Bone marrow (tissue), 2 donors: ENCODE results near the gene PSMD7.
"Not testable (repeated sequence)": the region's sequence is repeated elsewhere in the genome, so short reads cannot be mapped to it uniquely, and the experiment has no call there.

Source experiments
- DNase-seq, 2 donors: peaks; one replicate each; lab custom pipeline; 2025; lab: John Stamatoyannopoulos, UW

The PSMD7 gene

DNA sequence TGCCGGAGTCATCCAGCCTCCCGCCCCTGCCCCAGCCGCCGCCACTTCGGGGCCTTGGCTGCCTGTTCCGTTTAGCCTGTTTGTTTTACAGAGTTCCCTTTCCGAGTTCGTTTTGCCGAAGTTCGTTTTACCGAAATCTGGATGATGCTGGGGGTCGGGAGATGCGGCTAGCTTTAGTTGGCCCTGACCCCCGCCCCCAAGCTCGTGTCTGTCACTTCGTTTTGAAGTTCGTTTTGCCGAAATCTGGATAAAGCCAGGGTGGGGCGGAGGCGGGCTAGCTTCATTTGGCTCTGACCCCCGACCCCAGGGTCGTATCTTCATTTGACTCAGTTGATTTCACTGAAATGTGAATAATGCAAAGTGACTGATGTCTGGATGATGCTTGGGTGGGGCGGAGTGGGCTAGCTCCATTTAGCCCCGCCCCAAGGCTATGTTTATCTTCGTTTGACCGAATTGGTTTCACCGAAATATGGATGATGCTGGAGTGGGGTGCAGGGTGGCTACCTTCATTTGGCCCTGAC lies 591 bp downstream of the PSMD7 start:
- DNase-seq = peak in 1 of 2 donors; percentile 32

DNA sequence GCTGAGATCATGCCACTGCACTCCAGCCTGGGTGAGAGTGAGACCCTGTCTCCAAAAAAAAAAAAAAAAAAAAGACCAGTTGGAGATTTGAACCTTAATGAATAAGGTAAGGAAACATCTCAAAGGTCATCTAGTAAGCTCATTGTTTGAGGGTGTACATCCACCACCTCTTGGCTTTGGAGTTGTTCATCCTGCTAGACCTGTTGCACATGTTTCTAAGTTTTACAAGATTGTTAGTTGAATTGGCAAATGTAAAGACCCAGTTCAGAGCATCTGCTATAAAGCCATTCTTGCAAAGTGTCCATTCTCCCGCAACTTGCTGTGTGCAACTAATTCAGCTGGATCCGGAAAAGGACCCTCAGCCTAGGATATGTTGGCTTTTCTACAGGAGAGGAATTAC lies 1.5 kb downstream of the PSMD7 start:
- DNase-seq = no peak

DNA sequence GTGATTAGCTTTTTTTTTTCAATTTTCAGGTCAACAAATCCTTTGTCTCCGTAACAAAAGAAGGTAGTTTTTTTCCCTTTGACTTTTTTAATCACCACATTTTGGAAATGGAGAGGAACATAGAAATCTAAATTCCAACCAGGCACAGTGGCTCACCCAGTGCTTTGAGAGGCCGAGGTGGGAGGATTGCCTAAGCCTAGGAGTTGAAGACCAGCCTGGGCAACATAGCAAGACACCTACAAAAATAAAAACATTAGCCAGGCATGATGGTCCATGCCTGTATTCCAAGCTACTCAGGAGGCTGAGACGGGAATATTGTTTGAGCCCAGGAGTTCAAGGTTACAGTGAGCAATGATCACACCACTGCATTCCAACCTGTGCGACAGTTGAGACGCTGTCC lies 5.7 kb downstream of the PSMD7 start:
- DNase-seq = no peak

DNA sequence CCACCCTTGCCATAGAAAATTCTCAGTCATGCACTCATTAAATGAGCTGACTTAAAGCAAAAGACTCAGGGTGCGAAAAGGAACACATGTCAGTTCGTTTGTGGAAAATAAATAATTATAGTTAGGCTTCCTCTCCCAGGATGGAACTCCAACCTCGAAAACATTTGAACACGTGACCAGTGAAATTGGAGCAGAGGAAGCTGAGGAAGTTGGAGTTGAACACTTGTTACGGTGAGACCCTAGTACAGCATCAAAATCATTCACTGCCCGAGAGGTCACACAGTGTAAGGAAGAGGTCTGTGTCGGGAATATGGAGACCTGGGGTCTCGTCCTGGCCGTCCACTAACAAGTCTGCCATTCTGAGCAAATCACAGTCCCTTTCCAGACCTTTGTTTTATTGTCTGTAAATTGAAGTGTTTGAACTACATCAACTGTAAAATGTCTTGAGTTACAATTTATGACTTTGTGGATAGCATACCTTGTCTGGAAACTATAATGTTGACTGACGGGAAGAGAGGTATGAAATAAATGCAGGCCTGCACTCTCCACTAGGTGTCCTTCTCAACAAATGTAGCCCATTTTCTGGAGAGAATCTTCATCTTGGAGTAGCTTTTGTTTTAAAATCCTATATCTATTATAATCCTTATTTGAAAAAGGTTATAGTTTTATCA lies 7.7 kb downstream of the PSMD7 start:
- DNase-seq = no peak

DNA sequence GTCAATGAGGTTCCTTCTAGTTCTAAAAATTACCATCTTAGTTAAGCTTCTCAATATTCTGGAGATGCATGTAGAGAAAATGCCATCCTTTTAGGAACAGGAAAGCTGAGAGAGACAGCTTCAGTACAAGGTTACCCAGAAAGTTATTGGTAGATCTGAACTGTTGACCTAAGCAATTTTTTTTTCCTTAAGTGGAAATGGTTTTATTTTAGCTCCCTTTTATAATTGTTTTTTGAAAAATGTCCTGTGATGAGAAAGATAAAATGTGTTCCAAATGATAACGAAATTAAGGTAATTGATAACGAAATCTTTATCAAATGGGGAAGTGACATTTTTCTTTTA lies 8.2 kb downstream of the PSMD7 start:
- DNase-seq = no peak

DNA sequence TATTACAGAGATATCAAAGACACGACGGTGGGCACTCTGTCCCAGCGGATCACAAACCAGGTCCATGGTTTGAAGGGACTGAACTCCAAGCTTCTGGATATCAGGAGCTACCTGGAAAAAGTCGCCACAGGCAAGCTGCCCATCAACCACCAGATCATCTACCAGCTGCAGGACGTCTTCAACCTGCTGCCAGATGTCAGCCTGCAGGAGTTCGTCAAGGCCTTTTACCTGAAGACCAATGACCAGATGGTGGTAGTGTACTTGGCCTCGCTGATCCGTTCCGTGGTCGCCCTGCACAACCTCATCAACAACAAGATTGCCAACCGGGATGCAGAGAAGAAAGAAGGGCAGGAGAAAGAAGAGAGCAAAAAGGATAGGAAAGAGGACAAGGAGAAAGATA lies 8.7 kb downstream of the PSMD7 start:
- no peak for DNase-seq

DNA sequence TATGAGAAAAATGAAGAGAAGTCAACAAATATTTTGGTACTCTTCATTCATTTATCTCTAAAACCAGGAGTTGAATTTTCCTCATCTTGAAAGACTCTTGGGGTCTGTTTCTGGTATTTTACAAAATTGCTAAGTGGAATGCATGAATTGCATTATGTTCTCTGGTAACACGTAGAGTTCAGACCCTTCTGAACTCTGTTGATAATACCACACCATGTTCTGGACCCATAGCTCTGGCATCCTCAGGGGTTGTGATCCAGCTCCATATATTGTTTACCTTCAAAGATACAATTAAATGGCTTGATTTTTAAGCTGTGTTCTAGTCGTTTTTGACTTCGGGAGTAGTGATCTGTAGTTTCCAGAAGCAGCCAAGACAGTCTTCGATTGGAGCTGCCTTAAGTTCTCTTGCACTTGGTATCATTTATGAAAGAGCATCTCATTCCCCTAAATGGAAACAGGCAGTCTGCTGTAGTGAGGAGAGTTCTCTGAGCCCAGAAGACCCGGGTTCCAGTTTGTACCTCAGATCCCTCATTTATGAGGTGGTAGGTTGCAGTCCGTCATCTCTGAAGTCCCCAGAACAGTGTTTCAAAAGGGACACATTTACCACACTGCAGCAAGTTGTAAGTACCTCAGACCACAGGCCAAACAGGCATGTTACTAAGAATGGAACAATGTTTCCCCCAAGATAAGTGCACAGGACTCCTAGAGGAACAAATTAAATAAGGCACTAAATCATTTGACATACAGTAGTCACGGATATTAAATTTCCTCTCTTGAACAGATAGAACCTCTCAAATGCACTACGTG lies 9.6 kb downstream of the PSMD7 start:
- DNase-seq = no peak

DNA sequence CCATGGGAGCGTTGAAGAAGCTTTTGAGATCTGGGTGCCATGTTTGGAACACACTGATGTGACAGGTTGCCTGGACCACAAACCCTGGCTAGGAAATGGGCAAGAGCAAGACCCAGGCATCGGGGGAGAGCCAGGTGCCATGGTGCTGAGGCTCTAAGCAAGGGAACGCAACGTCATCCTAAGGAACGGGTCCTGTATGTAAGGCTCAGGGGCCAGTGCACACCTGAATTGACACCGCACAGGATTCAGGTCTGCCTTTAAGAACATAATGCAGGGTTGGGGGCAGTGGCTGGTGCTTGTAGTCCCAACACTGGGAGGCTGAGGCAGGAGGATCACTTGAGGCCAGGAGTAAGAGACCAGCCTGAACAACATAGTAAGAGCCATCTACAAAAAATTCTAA lies 10.8 kb downstream of the PSMD7 start:
- no peak for DNase-seq

DNA sequence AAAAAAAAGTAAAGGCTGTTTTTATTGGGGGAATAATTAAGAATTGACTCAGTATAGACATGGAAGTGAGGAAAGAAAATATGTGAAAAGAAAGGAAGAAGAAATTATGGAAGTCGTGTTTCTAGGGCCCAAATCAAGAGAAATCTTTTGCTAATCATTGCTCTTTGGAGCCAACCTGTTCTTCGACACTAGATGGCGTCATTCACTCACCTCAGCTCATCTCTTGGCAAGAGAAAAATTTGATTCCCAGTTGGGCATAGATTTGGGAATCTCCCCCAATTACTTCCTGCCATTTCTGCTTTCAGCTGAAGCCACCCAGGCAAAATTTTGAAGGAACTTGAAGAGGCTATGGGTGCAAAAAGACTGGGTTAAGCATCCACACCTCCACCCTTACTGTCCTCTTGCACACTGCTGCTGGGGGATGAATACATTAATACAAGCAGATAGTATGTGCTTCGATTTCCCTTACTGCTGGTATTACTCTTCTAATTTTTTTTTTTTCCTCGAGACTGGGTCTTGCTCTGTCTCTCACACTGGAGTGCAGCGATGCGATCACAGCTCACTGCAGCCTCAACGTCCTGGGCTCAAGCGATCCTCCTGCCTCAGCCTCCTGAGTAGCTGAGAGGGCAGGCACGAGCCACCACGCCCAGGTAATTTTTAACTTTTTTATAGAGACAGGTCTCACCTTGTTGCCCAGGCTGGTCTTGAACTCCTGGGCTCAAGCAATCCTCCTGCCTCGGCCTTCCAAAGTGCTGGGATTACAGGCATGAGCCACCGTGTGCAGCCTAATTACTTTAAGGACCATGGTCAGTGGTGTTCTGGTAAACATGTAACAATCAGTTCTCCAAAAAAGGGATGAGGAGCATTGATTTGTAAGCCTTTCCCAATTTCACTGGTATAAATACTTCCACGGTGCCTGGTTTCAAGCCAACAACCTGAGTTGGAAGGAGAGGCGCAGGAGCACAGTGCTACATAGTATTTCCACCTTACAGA lies 13.5 kb downstream of the PSMD7 start:
- peak in 1 of 2 donors; percentile 49 for DNase-seq

DNA sequence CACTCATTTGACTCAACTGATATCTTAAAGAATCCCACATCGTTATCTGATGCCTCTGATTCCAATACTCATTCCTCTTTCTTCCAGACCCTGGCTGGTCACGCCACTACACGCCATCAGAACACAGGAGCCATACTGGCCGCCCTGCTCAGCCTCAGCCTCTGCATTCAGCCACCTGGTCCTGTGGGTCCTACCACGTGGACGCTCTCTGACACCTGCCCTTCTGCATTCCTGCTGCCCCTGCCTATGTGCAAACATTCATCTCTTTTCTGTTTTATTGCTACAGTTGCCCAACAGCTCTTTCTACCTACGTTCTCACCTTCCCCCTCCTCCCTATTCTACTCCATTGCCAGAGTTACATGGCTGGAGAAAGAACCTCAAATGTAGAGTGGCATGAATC lies 18.4 kb downstream of the PSMD7 start:
- DNase-seq = no peak

DNA sequence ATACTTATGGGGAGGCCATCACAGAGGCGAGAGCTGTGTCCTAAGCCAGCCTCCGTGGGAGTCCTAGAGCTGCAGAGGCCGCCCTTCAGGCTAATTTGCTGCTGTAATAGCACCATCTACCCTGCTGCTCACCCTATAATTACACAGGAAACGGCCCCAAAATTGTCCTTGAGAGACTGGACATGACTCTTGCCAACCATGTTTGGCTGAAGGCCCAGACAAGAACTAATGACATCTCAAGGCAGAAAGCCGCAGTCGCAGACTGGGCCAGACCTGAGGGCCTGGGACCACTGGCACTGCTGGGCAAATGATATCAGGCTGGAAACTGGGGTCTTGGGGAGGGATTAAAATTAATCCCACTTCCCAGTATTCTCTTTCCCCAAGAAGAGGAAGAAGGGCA lies 24.1 kb downstream of the PSMD7 start:
- no peak for DNase-seq

DNA sequence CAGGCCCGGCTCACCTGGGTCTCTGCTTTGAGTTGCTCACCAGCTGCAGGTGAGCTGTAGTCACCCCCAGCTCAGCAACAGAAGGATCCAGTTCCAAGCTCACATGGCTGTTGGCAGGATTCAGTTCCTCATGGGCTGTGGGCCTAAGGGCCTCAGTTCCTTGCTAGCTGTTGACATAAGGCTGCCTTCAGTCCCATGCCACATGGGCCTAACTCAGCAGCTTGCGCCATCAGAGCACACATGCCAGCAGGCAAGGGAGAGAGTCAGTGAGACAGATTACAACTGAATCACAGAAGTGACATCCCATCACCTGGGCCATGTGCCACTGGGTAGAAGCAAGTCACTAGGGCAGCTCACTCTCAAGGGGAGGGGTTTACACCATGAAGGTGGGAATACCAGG lies 24.7 kb downstream of the PSMD7 start:
- DNase-seq = no peak

DNA sequence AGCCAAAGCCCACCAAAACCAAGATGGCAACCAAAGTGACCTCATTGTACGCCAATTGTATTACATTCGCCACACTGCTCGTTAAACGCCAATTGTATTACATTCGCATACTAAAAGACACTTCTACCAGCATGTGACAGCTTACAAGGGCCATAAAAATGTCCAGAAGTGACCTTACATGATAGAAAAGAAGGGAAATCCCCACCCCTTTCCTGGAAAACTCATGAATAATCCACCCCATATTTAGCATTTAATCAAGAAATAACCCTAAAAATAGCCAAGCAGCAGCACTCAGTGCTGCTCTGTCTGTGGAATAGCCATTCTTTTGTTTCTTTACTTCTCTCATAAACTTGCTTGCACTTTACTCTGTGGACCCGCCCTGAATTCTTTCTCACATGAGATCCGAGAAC lies 25.7 kb downstream of the PSMD7 start:
- DNase-seq = no peak

DNA sequence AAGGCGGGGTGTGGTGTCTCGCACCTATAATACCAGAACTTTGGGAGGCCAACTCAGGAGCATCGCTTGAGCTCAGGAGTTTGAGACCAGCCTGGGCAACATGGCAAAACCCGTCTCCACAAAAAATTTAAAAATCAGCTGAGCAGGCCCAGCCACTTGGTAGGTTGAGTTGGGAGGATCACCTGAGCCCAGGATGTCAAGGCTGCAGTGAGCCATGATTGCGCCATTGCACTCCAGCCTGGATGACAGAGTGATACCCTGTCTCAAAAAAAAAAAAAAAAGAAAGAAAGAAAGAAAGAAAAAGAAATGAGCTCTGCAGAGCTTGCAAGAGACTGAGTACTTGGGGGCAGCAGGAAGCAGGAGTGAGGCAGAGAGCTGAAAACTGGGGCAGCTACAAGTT lies 28.2 kb downstream of the PSMD7 start:
- not testable (repeated sequence) for DNase-seq

DNA sequence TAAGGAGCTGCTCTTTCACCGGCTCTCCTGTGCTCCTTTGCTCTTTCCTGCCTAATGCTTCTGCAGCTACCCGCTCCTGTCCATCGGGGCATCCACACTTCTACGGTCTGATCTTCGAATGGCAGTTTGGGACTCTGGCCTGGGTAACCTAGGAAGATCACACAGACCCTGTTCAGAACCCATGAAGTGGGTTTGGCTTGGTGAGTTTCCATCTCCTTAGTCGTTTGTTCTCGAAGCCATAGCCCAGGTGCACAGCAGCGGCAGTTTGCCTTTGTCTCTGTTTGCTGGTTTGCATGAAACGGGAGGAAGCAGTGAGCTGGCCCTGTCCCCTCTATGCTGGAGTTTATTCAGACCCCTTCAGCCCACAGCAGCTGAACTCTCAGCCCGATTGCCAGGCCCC lies 29.0 kb downstream of the PSMD7 start:
- DNase-seq = no peak

DNA sequence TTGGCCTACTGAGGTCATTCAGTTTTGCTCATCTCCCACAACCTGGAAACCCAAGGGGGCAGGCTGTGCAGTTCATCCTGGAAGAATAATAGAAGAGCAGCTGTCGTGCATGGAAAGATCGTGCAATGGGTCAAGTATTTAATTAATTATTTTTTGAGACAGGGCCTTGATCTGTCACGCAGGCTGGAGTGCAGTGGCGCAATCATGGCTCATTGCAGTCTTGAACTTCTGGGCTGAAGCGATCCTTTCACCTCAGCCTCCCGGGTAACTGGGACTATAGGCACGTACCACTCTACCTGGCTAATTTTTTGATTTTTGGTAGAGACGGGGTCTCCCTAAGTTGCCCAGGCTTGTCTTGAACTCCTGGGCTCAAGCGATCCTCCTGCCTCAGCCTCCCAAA lies 31.7 kb downstream of the PSMD7 start:
- DNase-seq = not testable (repeated sequence)

DNA sequence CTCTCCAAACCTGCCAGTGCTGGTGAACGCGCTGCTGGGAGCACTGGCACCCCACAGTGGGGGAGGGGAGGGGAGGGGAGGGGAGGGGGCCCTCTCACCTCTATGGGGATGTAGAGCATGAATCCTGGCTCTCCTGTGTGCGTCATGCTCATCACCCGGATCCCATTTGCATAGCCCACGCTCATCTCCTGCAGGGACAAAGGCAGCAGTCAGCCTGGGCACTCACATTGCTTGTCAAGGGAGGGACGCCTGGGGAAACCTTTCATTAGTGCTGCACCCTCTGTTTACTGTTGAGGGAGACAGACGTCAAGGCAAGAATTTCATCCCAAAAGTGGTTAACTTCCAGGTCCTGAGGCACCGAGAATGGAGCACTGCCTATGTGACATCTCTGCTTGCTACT lies 35.9 kb downstream of the PSMD7 start:
- DNase-seq = not testable (repeated sequence)

DNA sequence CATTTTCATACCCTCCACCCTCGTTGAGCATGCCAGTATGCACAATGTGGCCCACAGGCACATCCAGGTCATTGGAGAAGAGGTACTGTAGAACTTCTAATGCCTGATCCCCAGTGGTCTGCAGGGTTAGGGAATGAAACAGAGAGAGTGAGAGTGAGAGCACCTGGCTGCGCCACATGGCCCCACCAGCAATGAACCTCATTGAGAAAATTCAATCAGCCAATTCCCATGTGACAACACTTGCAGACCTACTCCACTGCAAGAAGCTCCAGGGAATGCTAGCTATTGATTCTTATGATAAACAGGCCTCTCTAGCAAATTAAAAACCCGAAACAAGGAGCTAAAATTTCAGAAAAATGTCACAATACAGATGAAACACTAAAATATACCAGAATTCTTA lies 40.9 kb downstream of the PSMD7 start:
- not testable (repeated sequence) for DNase-seq

DNA sequence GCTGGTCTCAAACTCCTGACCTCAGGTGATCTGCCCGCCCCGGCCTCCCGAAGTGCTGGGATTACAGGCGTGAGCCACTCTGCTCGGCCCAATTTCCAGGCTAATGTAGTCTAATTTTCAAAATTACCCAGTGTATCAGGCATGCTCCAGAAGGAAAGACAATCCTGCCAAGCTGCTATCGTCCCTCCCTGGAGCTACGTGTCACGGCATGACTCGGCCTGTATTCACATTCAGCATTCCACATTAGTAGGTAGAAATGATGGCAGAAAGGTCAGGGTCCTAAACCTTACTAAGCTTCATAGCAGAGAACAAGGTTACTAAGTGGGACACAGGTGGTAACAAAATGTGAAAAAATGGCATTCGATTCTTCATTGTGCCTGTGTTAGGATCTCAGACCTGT lies 42.6 kb downstream of the PSMD7 start:
- DNase-seq = not testable (repeated sequence)

DNA sequence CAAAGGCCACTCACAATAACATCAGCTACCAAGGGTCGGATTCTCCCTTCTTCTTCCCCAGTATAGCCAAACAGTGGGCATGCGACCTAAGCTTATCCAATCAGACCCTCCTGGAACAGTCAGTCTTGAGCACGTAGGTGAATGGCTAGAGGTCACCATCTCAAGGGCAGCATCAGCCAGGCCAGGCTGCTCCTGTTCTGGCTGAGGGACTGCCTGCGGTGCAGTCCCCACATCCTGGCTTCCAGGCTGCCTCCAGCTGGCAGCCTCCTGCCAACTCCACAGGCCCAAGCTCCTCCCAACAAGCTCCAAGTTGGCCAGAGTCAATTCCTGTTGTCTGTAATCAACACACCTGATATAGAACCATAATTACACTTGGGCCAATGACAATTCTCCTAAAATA lies 56.4 kb downstream of the PSMD7 start:
- DNase-seq = not testable (repeated sequence)
